NCI-H1436 (cell line): ENCODE results near the gene COL25A1.
"Not testable (repeated sequence)": the region's sequence is repeated elsewhere in the genome, so short reads cannot be mapped to it uniquely, and the experiment has no call there.

ENCODE experiments used
- DNase-seq: peaks from one replicate; lab custom pipeline; 2025; lab: John Stamatoyannopoulos, UW

COL25A1 gene

GRCh38 chr4:109011241-109012026 lies 291.0 kb downstream of the COL25A1 start:
- no peak for DNase-seq

GRCh38 chr4:109010521-109010920 lies 291.9 kb downstream of the COL25A1 start:
- no peak for DNase-seq

DNA sequence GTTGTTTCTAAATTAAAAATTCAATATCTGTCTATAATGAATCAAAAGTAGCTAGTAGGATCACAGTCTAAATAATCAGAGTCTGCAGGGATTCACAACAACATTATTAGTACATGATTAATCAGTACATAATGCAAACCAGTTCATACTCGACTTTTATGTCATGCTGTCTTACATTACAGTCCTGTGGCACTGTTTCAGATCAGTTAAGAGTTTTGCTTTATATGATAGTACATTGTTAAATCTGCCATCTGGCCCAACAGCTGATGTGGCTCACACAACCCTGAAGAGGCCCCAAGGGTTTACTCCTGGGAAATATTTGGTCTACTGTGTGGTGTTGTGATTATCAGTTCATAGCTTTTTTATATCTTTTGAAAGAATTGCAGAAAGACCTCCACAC lies 292.5 kb downstream of the COL25A1 start:
- no peak for DNase-seq

GRCh38 chr4:109007976-109008375 lies 294.5 kb downstream of the COL25A1 start:
- no peak for DNase-seq

DNA sequence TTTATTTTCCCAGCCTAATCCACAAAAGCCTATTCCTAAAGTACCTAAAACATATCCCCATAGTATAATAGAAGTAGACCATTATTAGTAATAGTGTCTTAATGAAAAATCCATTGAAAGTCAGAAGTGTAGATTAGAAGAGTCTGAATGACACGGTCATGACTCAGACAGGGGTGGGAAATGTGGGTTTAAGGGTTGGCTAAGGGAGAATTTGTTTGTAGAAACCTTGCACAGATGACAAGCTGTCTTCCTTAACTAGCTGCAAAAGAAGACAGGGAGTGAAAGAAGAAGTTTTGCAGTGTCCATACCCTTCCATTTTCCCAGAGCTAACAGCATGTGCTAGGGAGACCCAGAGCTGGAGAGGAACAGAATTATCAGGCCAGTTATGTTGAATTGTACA lies 296.9 kb downstream of the COL25A1 start:
- DNase-seq = no peak

GRCh38 chr4:109004418-109004817 lies 298.0 kb downstream of the COL25A1 start:
- no peak for DNase-seq

- DNase-seq = no peak
Measured at GRCh38 chr4:109003964-109004363, 298.5 kb downstream of the COL25A1 start.

- no peak for DNase-seq
Measured at GRCh38 chr4:108991551-108992328, 310.7 kb downstream of the COL25A1 start.

DNA sequence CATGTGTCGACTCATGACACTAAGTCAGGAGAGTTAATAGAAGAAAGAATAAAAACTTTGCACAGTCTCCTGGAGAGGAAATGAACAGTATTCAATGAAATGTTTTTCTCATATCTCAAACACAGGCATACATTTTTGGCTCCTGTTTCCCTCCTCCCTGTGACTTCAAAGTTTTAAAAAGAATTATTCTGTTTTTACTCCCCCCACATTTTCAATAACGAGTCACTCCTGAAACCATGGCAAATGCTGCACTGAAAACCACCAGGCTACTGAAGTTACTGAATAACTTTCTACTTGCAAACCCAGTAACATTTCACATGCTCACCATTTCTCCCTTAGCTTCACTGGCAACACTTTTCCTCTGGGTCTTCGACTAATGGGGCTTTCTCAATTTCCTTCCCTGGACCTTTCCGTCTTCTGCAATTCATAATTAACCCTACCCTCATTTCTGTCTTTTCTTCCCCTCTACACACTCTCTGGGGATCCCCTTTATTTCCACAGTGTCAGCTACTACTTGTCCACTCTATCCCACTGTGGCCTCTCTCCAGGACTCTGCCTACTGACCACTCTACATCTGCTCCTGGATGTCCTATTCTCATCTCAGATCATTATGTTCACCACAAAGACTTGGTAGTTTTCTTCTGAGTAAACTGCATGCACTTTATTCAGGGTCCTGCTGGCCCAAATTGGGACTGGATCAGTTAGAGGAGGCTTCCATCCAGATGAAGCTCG lies 313.8 kb downstream of the COL25A1 start:
- no peak for DNase-seq

- not testable (repeated sequence) for DNase-seq
Measured at GRCh38 chr4:108984495-108984894, 318.0 kb downstream of the COL25A1 start.

GRCh38 chr4:108982402-108983185 lies 319.9 kb downstream of the COL25A1 start:
- DNase-seq = no peak

DNA sequence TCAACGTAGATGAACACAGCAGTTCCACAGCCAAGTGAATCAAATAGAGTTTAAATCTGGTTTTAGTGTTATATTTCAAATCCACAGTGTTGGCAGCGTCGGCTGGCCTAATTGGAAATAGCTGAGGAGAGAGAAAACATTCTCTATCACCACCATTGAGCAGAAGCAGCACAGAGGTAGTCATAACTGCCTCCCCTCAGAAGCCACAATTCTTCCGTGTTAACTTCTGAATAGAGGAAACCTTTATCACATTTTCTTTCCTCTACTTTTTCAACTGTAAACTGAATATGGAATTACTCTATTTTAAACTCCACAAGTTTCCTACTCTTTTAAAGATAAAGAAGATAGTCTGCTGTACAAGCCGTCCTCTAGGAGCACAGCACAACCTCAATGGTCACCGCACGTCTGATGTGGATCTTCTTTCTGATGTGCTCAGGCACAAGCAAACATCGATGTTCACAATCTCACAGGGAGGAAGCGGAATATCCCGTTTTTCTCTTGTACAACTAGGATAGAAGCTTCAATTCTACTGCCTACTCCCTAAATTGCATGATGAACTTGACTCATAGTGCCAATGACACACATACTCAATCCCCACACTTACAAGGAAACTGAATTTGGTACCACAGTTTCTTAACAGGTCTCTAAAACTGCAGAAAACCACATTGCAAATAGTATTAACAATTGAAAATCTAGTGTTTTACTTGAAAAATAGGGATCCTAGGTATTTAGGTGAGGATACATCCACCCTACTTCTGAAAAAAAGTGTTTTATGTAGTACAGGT lies 321.8 kb downstream of the COL25A1 start:
- no peak for DNase-seq

DNA sequence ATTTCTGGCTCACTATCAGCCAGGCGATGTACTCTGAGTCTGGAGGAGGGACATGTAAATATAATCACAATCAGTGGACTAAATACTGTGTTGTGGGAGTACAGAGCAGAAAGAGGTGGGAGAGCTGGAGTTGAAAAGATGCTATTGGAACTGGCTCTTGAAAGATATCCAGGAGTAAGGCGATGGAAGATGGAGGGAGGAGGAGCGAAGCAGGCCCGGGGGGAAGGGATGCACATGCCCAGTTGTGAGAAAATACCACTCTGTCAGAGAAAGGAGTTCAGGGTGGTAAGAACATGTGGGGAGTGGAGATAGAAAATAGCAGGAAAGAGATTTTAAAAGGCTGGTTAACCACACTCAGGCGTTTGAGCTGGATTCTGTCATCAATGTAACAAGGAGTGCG lies 322.7 kb downstream of the COL25A1 start:
- DNase-seq = no peak

DNA sequence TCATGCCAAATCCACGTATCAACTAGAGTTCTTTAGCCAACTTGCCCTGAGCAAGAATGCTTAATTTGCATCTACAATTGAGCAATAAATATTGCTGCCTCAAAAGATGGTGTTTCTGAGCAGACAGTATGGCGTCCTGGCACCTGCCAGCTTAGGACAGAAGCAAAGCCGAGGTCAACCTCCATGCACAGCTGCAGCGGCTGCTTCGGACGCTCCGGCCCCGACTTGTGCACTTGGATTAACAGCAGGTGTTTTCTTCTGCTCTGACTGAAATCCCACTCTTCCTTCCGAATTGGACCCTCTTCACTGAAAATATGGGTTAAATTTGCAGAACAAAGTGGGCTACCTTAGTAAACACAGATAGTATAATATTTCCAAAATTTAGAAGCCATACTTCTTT lies 324.4 kb downstream of the COL25A1 start:
- DNase-seq = no peak

DNA sequence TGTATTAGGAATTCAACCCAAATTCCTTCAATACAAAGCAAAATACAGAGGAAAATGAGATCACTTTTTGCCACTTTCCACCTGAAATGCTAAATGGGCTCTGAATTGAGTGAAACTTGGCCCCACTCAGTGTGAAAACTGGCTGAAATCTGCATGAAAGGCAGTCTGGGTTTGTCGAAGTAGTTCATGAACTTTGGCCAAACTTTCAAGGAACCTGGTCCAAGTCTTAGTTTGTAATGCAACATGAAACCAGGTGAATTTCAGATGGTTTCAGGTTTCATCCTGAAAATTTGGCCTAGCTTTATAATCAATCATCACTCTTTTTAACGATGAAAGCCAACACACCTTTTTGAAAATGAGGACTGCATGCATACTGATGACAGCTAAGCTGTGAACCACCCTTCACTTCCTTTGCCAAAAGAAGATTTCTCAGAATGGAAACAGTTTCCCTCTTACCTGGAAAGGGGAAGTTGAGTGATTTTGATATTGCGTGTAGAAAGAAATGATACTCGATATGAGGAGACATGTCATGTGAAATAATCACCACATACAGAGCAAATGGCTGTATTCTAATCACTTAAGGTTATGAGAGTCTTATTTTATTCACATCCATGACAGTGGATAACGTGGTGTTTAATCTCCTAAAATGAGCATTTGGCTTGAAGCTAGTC lies 329.7 kb downstream of the COL25A1 start:
- no peak for DNase-seq

DNA sequence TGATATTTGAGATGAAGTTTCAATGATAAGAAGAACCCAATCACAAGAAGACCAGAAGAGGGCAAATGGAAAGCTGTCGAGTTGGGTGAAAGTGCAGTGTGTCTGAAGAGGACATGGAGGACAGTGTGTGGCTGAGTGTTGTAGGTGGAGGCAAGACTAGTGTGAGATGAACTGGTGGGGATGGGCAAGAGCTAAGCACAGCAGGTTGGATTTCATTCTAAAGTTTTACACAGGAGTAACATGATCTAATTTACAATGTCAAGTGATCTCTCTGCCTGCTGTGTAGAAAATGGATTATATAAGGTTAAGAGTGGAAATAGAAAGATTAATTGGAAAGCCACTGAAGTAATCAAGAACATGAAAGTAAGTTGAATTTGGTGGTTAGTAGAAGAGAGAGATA lies 331.0 kb downstream of the COL25A1 start:
- no peak for DNase-seq

DNA sequence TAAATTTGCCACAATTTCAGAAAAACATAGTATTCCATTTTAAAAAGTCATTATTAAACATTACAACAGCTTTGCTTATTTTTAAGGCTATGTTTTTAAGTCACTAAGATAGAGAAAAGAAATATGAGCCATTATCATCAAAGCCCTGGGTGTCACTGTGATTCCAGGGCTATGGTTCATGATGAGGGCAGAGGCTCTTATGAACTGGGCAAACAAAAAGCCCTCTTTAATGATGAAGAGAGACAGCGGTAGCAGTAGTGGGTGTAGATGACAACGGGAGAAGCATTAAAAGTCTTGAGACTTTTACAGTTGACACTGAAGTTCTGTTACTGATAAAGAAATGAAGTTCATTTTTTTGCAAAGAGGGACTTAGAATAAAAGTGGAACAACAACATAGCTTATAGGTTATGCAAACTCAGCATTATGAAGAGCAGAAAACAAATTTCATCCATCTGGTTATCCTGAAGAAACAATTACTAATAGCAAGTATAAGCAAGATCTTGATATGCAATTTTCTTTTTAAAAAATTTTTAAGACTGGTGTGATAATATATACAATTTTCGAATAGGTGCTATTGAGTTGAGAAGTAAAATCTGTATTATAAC lies 336.9 kb downstream of the COL25A1 start:
- no peak for DNase-seq

- no peak for DNase-seq
Measured at GRCh38 chr4:108965016-108965415, 337.4 kb downstream of the COL25A1 start.

DNA sequence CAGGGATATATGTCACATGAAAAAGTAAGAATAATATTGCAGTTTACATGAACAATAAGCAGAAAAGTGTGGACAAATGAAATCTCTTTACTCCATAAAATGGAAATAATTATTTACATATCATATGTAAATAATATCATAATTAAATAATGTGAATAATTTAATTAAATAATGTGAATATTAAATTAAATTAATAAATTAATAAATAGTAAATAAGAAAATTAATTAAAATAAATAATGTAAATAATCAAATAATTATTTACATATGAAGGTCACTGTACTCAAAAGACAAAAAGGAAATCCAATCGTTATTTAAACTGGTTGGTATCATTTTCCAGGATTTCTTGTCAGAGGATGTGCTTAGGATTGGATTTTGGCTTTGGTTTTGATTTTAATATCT lies 338.5 kb downstream of the COL25A1 start:
- DNase-seq = no peak

DNA sequence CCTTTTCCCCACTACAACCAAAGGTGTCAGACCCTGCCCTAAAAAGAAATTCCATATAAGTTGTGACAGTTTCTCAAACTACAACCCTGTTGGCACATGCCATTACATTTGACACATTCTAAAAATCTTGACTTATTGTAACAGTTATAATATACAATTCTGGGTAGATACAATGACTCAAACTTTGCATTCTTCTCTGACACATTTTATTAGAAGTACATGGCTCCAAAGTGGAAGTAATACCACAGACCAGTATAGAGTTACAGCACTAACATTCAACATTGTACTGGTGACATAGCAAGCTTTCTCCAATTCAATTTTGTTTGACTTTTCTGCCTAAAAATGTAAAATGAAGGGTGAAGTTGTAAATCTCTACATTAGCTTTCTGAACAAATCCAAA lies 343.0 kb downstream of the COL25A1 start:
- DNase-seq = no peak
